ENCODE measurements around the gene KDM2B. TPM values are rescaled to one million over a fixed set of nuclear protein-coding genes. Genes with fewer than 3 reads are reported as not detected.
"Not testable (repeated sequence)": the region's sequence is repeated elsewhere in the genome, so short reads cannot be mapped to it uniquely, and the experiment has no call there.

The KDM2B gene
- polyA plus RNA-seq, 2 of the 4 experiments (the other 2 are of a cell fraction) = 10.4 to 18.4 TPM

DNA sequence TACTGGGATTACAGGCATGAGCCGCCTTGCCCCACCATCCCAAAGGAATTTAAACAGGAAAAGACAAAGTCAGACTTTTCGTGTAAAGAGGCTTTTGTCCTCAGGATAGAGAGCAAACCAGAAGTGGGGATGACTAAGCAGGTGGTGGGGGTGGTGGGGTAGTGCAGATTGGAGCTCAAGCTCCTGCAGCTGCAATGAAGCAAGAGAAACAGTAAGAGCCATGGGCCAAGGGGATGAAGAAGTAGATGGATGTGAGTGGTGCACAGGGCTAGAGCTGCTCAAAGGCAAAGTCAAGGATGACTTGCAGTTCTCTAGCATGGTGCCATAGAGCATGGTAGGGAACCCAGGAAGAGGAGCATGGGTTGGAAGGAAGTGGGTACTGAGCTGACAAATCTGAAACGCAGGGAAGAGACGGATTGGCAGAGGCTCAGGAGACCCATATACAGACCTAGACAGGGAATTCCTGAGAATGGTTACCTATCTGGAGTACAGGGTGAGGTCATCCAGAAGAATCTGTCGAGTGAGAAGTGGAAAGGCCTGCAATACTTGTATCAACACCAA is 192.3 kb downstream of the KDM2B start:
- no peak for TF ChIP-seq RNF2 (IDR thresholded peaks at IDR 0.05; ENCODE audit: borderline replicate concordance, low read depth)
- TF ChIP-seq NFE2L2 (conservative IDR thresholded peaks at IDR 0.05; ENCODE audit: low read length) = peak; percentile 65
- TF ChIP-seq, protein P1, sequence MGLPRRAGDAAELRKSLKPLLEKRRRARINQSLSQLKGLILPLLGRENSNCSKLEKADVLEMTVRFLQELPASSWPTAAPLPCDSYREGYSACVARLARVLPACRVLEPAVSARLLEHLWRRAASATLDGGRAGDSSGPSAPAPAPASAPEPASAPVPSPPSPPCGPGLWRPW (IDR thresholded peaks at IDR 0.05) = no peak
- no peak for TF ChIP-seq EHMT2 (IDR thresholded peaks at IDR 0.05; ENCODE audit: low read depth)
- peak; percentile 47 for TF ChIP-seq MAFK (IDR thresholded peaks at IDR 0.05; ENCODE audit: partially characterized antibody)
- Histone ChIP-seq H3K27ac (peak overlapping the region in 1 of 2 experiments; percentile 14; a peak in 1 of 6 replicates), H3K4me3 (no peak overlapping the region), H3K9me3 (no peaks in the 10 kb centered on the region), H3K4me1 (peaks cover 7% of the 10 kb centered on the region; the same call in 2 of the 3 replicates), H3K4me2 (0 out of 3 replicates have a peak overlapping the region, but pooled peaks have one; percentile 29)
- POLR2A ChIA-PET = no interaction called here
- WGBS (ENCODE audit: missing lambda C conversion rate) = 61% methylated on average over 5 of the region's 5 CpGs
- DNase-seq (ENCODE audit: low read depth in 1 of 2, low spot score in 1 of 2) = peak in 1 of 2 experiments; percentile 32
- FAIRE-seq = no peak
- CTCF ChIA-PET = interaction anchor here (1.2 to 1.6 kb wide), 3 partner anchors 11 to 54 kb away, joined by 3 to 7 read pairs (median 3); no protein-coding TSS in a partner anchor
- ATAC-seq = peak; percentile 56 to 62; a peak in 5 of 6 replicates

DNA sequence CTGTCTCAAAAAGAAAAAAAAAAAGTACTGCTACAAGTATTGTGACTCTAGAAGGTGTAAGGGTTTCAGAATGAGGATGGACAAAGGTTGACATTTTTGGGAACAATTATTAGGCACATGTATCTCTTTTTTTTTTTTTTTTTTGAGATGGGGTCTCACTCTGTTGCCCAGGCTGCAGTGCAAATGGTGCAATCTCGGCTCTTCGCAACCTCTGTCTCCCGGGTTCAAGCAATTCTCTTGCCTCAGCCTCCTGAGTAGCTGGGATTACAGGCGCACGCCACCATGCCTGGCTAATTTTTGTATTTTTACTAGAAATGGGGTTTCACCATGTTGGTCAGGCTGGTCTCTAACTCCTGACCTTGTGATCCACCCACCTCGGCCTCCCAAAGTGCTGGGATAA is 195.9 kb downstream of the KDM2B start:
- FAIRE-seq; DNase-seq (ENCODE audit: low read depth in 1 of 2, low spot score in 1 of 2); ATAC-seq; H3K27ac ChIP-seq; H3K4me3 ChIP-seq; POLR2A ChIA-PET; H3K4me1 ChIP-seq; H3K9me3 ChIP-seq; H3K4me2 ChIP-seq: not testable (repeated sequence)
- WGBS (ENCODE audit: missing lambda C conversion rate) = 66% methylated on average over 6 of the region's 6 CpGs
- CTCF ChIA-PET = interaction anchor here (1.4 to 2.0 kb wide), 2 partner anchors 12 to 21 kb away, joined by 4 to 6 read pairs; no protein-coding TSS in a partner anchor

DNA sequence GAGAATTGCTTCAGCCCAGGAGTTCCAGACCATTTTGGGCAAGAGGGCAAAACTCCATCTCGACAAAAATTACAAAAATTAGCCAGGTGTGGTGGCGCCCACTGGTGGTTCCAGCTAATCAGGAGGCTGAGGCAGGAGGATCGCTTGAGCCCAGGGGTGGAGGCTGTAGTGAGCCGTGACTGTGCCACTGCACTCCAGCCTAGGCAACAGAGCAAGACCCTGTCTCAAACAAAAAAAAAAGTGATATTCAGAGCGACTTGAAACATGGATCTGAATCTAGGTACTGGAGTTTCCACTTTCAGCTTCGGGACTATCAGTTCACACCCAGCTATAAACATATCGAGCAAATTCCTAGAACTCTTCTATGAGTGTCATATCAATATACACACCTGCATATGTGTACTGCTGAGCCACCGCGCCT is 197.2 kb downstream of the KDM2B start:
- H3K4me1 ChIP-seq = peaks cover 5% of the 10 kb centered on the region; the same call in 2 of the 3 replicates
- ChIA-PET CTCF (interaction anchor here (0.5 to 2.0 kb wide), 10 partner anchors 10 to 1192 kb away, joined by 3 to 6 read pairs (median 4); no protein-coding TSS in a partner anchor), POLR2A (interaction anchor here (0.6 kb wide), 1 partner anchor 31 kb away, joined by 3 read pairs; the partner anchor contains the start of gene ANAPC5)
- FAIRE-seq (no peak), DNase-seq (ENCODE audit: low read depth in 1 of 2, low spot score in 1 of 2) (no peak), ATAC-seq (no peak)
- no peak overlapping the region for H3K4me2 ChIP-seq
- no peaks in the 10 kb centered on the region for H3K9me3 ChIP-seq
- 82% methylated on average over 9 of the region's 9 CpGs for WGBS (ENCODE audit: missing lambda C conversion rate)
- no peak overlapping the region for H3K27ac ChIP-seq
- TF ChIP-seq, protein P2, sequence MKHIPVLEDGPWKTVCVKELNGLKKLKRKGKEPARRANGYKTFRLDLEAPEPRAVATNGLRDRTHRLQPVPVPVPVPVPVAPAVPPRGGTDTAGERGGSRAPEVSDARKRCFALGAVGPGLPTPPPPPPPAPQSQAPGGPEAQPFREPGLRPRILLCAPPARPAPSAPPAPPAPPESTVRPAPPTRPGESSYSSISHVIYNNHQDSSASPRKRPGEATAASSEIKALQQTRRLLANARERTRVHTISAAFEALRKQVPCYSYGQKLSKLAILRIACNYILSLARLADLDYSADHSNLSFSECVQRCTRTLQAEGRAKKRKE (CRISPR knock-in tag; IDR thresholded peaks at IDR 0.05; ENCODE audit: low read depth) = no peak
- TF ChIP-seq, protein P3, sequence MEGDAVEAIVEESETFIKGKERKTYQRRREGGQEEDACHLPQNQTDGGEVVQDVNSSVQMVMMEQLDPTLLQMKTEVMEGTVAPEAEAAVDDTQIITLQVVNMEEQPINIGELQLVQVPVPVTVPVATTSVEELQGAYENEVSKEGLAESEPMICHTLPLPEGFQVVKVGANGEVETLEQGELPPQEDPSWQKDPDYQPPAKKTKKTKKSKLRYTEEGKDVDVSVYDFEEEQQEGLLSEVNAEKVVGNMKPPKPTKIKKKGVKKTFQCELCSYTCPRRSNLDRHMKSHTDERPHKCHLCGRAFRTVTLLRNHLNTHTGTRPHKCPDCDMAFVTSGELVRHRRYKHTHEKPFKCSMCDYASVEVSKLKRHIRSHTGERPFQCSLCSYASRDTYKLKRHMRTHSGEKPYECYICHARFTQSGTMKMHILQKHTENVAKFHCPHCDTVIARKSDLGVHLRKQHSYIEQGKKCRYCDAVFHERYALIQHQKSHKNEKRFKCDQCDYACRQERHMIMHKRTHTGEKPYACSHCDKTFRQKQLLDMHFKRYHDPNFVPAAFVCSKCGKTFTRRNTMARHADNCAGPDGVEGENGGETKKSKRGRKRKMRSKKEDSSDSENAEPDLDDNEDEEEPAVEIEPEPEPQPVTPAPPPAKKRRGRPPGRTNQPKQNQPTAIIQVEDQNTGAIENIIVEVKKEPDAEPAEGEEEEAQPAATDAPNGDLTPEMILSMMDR (IDR thresholded peaks at IDR 0.05) = peak; percentile 26; the same call in 1 of the 3 replicates
- no peak for TF ChIP-seq RCOR1 (IDR thresholded peaks at IDR 0.05; ENCODE audit: low read depth, low read length)
- TF ChIP-seq EP300 (IDR thresholded peaks at IDR 0.05) = no peak
- no peak for TF ChIP-seq ZNF302 (CRISPR knock-in tag; IDR thresholded peaks at IDR 0.05)
- no peak for TF ChIP-seq CHD2 (IDR thresholded peaks at IDR 0.05; ENCODE audit: low read length, partially characterized antibody)
- no peak for TF ChIP-seq GATA3 (IDR thresholded peaks at IDR 0.05; ENCODE audit: borderline replicate concordance)
- no peak for TF ChIP-seq HOXB13 (CRISPR knock-in tag; IDR thresholded peaks at IDR 0.05; ENCODE audit: low read depth)
- no peak for TF ChIP-seq FOSL2 (IDR thresholded peaks at IDR 0.05)
- TF ChIP-seq FOSL2 (CRISPR knock-in tag; IDR thresholded peaks at IDR 0.05) = no peak
- TF ChIP-seq RAD21 (conservative IDR thresholded peaks at IDR 0.05 in 1 of 2, IDR thresholded peaks at IDR 0.05 in 1 of 2) = peak in 1 of 2 experiments; percentile 29; a peak in 1 of 5 replicates
- TF ChIP-seq, protein P4, sequence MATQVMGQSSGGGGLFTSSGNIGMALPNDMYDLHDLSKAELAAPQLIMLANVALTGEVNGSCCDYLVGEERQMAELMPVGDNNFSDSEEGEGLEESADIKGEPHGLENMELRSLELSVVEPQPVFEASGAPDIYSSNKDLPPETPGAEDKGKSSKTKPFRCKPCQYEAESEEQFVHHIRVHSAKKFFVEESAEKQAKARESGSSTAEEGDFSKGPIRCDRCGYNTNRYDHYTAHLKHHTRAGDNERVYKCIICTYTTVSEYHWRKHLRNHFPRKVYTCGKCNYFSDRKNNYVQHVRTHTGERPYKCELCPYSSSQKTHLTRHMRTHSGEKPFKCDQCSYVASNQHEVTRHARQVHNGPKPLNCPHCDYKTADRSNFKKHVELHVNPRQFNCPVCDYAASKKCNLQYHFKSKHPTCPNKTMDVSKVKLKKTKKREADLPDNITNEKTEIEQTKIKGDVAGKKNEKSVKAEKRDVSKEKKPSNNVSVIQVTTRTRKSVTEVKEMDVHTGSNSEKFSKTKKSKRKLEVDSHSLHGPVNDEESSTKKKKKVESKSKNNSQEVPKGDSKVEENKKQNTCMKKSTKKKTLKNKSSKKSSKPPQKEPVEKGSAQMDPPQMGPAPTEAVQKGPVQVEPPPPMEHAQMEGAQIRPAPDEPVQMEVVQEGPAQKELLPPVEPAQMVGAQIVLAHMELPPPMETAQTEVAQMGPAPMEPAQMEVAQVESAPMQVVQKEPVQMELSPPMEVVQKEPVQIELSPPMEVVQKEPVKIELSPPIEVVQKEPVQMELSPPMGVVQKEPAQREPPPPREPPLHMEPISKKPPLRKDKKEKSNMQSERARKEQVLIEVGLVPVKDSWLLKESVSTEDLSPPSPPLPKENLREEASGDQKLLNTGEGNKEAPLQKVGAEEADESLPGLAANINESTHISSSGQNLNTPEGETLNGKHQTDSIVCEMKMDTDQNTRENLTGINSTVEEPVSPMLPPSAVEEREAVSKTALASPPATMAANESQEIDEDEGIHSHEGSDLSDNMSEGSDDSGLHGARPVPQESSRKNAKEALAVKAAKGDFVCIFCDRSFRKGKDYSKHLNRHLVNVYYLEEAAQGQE (IDR thresholded peaks at IDR 0.05) = no peak
- TF ChIP-seq POLR2AphosphoS2 (conservative IDR thresholded peaks at IDR 0.05; ENCODE audit: low read length) = no peak
- TF ChIP-seq KDM1A (IDR thresholded peaks at IDR 0.05; ENCODE audit: low read depth) = 0 out of 2 replicates have a peak, but pooled peaks have one; percentile 14
- H3K4me3 ChIP-seq = no peak overlapping the region
